Left lung (tissue), 10 donors: ENCODE data around the gene PARD6B. TPM values are rescaled to one million over a fixed set of nuclear protein-coding genes. Genes with fewer than 3 reads are reported as not detected.

Experiments used
- ATAC-seq: fragments of 200-7000 bp; cut with Tn5 transposase; one replicate; pipeline ENCODE4 v1.9.1; 2020; ENCODE audit warnings: moderate library complexity
- DNase-seq, 4 donors: peaks; one replicate each; pipeline ENCODE4 v3.0.0-alpha.2; 2013 to 2020
- H3K27ac ChIP-seq, 2 donors: fragments of 200-600 bp; sonication (generic) in 1 of 2; one replicate each; pipeline versions ENCODE4 v1.5.0 to v1.8.0; 2020 to 2021
- H3K27me3 ChIP-seq, 2 donors: fragments of 200-600 bp; sonication (generic) in 1 of 2; one replicate each; pipeline versions ENCODE4 v1.5.0 to v1.8.0; 2020 to 2021
- H3K36me3 ChIP-seq, 2 donors: fragments of 200-600 bp; sonication (generic) in 1 of 2; one replicate each; pipeline versions ENCODE4 v1.5.0 to v1.8.0; 2020 to 2021
- H3K4me1 ChIP-seq, 2 donors: fragments of 200-600 bp; one replicate each; pipeline ENCODE4 v1.8.0; 2021
- H3K4me3 ChIP-seq, 2 donors: fragments of 200-600 bp; sonication (generic) in 1 of 2; one replicate each; pipeline versions ENCODE4 v1.5.0 to v1.8.0; 2020 to 2021; ENCODE audit warnings: mild to moderate bottlenecking in 1 of 2
- H3K9me3 ChIP-seq, 2 donors: fragments of 200-600 bp; sonication (generic) in 1 of 2; one replicate each; pipeline versions ENCODE4 v1.5.0 to v1.8.0; 2020 to 2021
- intact Hi-C, 2 donors: fragments of 100-400 bp; cut with DNase I; formaldehyde crosslinking; loops; one replicate each; pipeline versions ENCODE4 v1.11.2 to v1.14.2; 2022
- polyA plus RNA-seq, 6 donors: library from polyadenylated mRNA; unstranded; fragments of 120-200 nt; gene quantifications; one replicate each; pipeline ENCODE4 v1.2.1, GENCODE V29; 2013; ENCODE audit not compliant: insufficient read length in 6 of 6
- total RNA-seq, 2 donors: library from RNA; stranded (reverse); fragmentation: NEBNext Ultra II Directional; extraction: Animal tissue kit (Norgen Biotek cat#: 25700); gene quantifications; one replicate each; pipeline ENCODE4 v1.2.1, GENCODE V29; 2021
- TF ChIP-seq, protein P1 (sequence below), 2 donors: fragments of 200-600 bp; sonication (generic) in 1 of 2; IDR thresholded peaks; one replicate each; pipeline versions ENCODE4 v1.5.0 to v1.8.0; 2021; ENCODE audit warnings: antibody characterized with exemption in 2 of 2
- donor health status: DM: no; HTN: yes; CAD: no.
- donor health status: DM: no; HTN: no; CAD: no.

The PARD6B gene
- total and polyA plus RNA-seq, 8 donors: 5.1 to 37.3 (median 7.5) TPM

DNA sequence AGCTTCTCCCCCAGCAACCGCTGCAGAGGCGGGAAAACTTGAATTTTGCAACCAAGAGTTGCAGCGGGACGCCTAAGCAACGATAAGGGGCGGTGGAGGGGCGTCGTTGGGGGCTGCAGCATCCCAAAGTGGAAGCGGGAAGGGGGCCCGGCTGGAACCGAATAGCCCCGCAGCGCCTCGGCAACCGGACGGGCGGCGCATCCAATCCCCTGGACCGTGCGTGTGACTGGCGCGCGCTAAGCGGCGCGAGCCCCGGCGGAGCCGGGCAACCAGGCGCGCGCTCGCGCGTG lies 670 bp upstream of the PARD6B start:
- ATAC-seq (no peak), DNase-seq (no peak)
- TF ChIP-seq, protein P1, sequence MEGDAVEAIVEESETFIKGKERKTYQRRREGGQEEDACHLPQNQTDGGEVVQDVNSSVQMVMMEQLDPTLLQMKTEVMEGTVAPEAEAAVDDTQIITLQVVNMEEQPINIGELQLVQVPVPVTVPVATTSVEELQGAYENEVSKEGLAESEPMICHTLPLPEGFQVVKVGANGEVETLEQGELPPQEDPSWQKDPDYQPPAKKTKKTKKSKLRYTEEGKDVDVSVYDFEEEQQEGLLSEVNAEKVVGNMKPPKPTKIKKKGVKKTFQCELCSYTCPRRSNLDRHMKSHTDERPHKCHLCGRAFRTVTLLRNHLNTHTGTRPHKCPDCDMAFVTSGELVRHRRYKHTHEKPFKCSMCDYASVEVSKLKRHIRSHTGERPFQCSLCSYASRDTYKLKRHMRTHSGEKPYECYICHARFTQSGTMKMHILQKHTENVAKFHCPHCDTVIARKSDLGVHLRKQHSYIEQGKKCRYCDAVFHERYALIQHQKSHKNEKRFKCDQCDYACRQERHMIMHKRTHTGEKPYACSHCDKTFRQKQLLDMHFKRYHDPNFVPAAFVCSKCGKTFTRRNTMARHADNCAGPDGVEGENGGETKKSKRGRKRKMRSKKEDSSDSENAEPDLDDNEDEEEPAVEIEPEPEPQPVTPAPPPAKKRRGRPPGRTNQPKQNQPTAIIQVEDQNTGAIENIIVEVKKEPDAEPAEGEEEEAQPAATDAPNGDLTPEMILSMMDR (IDR thresholded peaks at IDR 0.05): no peak
- Histone ChIP-seq H3K9me3 (no peaks in the 10 kb centered on the region), H3K27me3 (peaks cover 0 to 10% of the 10 kb centered on the region in 2 donors), H3K4me1 (peaks cover 3 to 43% of the 10 kb centered on the region in 2 donors), H3K36me3 (no peaks in the 10 kb centered on the region), H3K4me3 (peak overlapping the region; percentile 71 to 91), H3K27ac (peak overlapping the region; percentile 77 to 84)
- intact Hi-C loops: no loop called here

DNA sequence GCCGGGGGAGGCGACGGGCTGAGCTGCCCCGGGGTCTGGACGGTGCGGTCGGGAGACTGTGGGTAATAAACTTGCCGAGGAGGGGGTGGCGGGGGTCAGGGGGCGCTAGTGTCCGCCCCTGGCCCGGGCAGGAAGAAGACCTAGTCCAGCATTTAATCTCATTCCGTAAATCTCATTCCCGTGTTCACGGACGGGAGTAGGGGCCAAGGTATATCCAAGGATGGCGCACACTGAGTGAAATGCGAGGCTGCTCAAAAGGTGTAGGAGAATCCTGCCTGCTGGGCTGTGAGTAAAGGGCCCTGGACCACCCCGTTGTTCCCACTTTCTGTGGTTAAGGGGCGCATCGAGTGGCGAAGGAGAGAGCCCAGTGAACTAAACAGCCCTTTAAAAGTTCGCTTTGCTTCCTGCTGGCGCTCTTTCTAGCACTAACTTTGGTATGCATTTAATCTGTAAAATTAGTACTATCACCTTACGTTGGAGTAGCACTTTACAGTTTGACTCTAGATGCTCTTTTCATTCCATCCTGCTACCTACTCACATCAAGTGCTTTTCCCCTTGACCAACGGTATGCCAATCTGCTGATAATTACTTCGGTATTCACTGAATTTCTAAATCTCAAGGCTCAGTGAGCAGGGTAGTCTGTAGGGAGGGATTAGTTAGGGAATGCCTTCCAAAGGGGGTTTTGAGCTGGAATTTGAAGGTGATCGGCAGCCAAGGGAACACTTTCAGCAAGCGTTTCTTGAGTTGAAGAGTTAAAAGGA lies 730 bp downstream of the PARD6B start:
- Histone ChIP-seq H3K27ac (peak overlapping the region; percentile 84 to 89), H3K9me3 (no peaks in the 10 kb centered on the region), H3K36me3 (no peaks in the 10 kb centered on the region), H3K4me3 (peak overlapping the region; percentile 71 to 91), H3K27me3 (peaks cover 0 to 10% of the 10 kb centered on the region in 2 donors), H3K4me1 (peaks cover 0 to 43% of the 10 kb centered on the region in 2 donors)
- ATAC-seq (peak; percentile 1), DNase-seq (no peak)
- intact Hi-C loops: no loop called here
- TF ChIP-seq, protein P1 (IDR thresholded peaks at IDR 0.05): no peak

DNA sequence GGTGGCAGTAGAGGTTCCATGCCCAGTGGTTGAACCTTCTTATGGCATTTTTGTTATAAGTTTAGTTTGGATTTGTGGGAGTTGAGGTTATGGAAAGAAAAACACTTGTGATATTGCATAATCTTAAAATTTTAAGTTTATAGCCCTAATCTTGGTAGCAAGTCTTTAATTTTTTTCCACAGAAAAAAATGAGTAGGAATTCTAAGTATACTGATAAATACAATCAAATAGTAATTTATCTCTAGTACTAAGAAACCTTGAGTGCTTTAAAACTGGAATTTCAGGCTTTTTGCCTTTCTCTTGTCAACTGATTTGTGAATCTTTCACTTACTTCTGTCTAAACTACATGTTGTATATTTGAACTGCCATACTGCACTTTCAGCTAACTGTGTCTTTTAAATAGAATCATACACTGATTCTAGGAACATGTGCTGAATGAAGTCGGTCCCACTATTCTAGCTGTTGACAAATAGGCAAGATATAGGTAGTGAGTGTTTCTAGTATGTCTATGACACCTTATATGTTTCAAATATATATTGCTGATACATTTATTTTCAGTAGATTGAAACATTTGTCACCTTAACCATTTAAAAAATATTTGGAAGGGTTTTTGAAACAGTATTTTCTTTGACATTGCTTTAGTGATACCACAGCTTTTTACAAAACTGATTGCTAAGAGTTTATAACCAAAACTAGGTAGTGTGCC lies 2.4 kb downstream of the PARD6B start:
- no peak for ATAC-seq
- Histone ChIP-seq H3K4me1 (peaks cover 0 to 34% of the 10 kb centered on the region in 2 donors), H3K27ac (peak overlapping the region; percentile 84 to 89), H3K9me3 (no peaks in the 10 kb centered on the region), H3K27me3 (peaks cover 0 to 10% of the 10 kb centered on the region in 2 donors), H3K36me3 (no peaks in the 10 kb centered on the region), H3K4me3 (peak overlapping the region; percentile 5 to 91)
- intact Hi-C loops: no loop called here
- DNase-seq: no peak
- TF ChIP-seq, protein P1 (IDR thresholded peaks at IDR 0.05): no peak

DNA sequence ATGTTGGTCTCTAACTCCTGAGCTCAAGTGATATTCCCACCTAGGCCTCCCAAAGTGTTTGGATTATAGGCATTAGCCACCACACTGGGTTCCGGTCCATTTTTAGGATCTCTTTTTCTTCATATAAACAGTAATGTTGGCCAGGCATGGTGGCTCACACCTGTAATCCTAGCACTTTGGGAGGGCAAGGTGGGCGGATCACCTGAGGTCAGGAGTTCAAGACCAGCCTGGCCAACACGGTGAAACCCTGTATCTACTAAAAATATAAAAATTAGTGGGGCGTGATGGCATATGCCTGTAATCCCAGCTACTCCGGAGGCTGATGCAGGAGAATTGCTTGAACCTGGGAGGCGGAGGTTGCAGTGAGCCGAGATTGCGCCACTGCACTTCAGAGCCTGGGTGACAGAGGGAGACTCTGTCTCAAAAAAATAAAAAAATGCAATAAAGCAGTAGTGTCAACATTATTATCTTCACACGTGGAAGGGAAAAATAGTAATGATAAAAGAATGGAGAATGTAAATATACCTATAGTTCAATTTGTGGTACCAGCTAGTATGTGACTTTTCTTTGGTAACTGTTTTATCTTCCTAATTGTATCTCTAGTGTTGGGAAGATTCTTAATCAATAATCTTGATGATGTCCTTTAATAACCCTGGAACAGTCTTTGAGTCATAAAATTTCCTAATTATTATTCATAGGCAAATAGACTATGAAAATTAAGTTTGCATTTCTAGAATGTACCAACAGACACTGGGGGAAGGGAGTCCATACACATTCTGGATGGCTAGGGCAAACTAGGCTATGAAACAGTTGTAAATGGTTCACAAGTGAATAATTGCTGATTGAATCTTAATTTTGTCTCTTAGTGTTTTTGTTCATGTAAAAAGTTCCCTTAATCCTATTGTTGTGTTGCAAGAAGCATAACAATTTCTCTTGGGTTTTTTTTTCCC lies 3.6 kb downstream of the PARD6B start:
- Histone ChIP-seq H3K36me3 (no peaks in the 10 kb centered on the region), H3K9me3 (no peaks in the 10 kb centered on the region), H3K4me1 (peaks cover 0 to 23% of the 10 kb centered on the region in 2 donors), H3K27ac (peak overlapping the region; percentile 28 to 33), H3K27me3 (peaks cover 0 to 10% of the 10 kb centered on the region in 2 donors), H3K4me3 (peak overlapping the region in 1 of 2 donors; percentile 91)
- TF ChIP-seq, protein P1 (IDR thresholded peaks at IDR 0.05): no peak
- DNase-seq (no peak), ATAC-seq (no peak)
- intact Hi-C loops: no loop called here
